Gastrocnemius medialis (tissue), 4 donors: ENCODE data around the gene LHFPL6.

Experiments
- POLR2A ChIP-seq, 2 donors: fragments of 450-650 bp; IDR thresholded peaks; one replicate each; pipeline ENCODE4 v1.6.1; 2017; ENCODE audit warnings: antibody characterized with exemption in 2 of 2, mild to moderate bottlenecking in 2 of 2, moderate library complexity in 2 of 2
- TF ChIP-seq, protein P1 (sequence below), 5 experiments: fragments of 450-650 bp in 3 of 5; fragments of 200-600 bp in 2 of 5; sonication (generic) in 2 of 5; IDR thresholded peaks in 4 of 5; conservative IDR thresholded peaks in 1 of 5; 1 replicate in 4 of 5; 2 replicates in 1 of 5; pipeline ENCODE4 v1.5.1; 2016 to 2019; ENCODE audit warnings: antibody characterized with exemption in 5 of 5, mild to moderate bottlenecking in 3 of 5, moderate library complexity in 3 of 5

DNA sequence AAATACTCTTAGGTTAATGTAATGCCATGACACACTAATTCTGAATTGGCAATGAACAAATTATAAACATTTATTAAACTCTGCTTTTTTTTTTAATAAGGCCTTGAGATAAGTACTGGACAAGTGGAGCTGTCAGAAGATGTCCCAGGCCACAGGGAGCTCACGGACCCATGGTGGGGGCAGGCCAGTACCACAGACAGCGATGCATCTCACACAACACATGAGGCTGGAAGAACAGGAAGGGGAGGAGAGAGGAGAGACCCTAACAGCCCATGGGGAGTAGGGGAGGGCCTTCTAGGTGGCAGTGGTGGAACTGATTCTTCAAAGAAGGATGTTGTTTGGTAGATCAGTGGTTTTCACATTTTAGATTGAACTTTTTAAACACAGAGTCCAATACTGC, 128.4 kb downstream of the LHFPL6 start:
- TF ChIP-seq POLR2A (IDR thresholded peaks at IDR 0.05), result no peak
- TF ChIP-seq, protein P1, sequence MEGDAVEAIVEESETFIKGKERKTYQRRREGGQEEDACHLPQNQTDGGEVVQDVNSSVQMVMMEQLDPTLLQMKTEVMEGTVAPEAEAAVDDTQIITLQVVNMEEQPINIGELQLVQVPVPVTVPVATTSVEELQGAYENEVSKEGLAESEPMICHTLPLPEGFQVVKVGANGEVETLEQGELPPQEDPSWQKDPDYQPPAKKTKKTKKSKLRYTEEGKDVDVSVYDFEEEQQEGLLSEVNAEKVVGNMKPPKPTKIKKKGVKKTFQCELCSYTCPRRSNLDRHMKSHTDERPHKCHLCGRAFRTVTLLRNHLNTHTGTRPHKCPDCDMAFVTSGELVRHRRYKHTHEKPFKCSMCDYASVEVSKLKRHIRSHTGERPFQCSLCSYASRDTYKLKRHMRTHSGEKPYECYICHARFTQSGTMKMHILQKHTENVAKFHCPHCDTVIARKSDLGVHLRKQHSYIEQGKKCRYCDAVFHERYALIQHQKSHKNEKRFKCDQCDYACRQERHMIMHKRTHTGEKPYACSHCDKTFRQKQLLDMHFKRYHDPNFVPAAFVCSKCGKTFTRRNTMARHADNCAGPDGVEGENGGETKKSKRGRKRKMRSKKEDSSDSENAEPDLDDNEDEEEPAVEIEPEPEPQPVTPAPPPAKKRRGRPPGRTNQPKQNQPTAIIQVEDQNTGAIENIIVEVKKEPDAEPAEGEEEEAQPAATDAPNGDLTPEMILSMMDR (IDR thresholded peaks at IDR 0.05 in 4 of 5, conservative IDR thresholded peaks at IDR 0.05 in 1 of 5), result no peak
